Metanephros (tissue), 1 donor: Measurements from ENCODE around the gene KRTAP24-1. TPM values are rescaled to one million over a fixed set of nuclear protein-coding genes. Genes with fewer than 3 reads are reported as not detected.

Experiments
- total RNA-seq: library from RNA; depleted of rRNA; stranded (reverse); fragments of >200 nt; gene quantifications from one replicate; pipeline ENCODE4 v1.2.3, GENCODE V29; 2014

The KRTAP24-1 gene, protein sequence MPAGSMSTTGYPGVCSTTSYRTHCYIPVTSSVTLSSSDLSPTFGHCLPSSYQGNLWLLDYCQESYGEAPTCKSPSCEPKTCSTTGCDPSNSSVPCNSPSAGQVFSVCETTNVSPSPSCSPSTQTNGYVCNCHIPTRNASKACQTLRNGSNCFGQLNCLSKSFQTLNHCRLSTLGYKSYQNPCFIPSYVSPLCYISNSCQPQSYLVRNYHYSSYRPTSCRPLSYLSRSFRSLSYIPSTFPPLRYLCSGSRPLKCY
- total RNA-seq = not detected

DNA sequence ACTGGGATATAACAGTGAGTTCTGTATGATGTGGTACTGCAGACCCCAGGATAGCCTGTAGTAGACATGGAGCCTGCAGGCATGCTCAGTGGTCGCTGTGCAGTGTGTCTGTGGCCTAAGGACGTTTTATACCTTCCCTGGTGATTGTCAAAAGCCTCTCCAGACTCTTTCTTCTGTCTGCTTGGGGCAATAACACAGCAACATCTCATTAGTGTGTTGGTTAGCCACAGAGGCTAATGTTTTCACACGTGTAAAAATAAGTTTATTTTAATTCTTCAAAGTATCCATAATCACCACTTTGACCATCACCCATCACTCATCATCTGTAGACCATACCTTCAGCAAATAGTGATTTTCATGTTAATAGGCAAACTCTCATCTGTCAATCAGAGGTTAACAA, at the start of gene KRTAP24-1:
Gene KRTAP24-1 (minus strand): TSS at position 101 of the 400 bp plus-strand sequence. CDS start 18 bp downstream, at position 83.

DNA sequence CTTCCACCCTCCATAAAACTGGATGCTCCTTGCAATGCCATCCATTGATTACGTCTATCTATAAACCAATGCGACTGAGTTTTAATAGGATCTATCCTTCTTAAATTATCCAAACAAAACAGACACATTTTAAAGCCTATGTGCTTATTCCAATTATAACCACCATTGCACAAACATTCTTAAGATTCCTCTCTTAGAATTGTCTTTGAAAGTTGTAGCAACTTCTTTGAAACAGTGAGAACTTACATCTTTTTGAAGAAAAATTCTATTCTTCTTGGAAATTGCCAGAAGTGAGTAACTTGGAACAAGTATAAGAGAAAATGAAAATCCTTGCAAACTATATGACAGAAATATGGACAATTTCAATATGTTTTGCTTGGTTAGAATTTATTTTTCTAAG, 37.5 kb upstream of the KRTAP24-1 start, which contains the start of gene KRTAP26-1:
Gene KRTAP26-1 (minus strand): TSS at position 101 of the 400 bp plus-strand sequence. CDS start 280 bp downstream, outside the sequence.

DNA sequence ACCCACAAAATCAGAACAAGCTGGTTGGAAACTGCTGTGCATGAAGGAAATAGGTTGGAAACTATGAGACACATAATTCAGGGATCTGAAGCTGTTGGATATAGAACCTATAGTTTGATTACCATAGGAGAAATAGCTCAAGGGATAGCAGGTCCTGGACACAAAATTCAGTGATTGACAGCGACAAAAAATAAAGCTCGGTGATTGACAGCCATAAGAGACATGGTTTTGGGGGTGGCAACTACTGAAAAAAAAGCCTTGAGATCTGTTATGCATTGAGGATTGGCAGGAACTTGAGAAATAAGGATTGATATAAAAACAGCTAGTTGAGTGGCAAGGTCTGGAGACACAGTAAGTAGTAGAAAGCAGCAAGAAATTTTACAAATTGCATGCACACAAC, 6.5 kb upstream of the KRTAP24-1 start, which contains the start of gene KRTAP25-1:
Gene KRTAP25-1 (minus strand): TSS at position 300 of the 400 bp plus-strand sequence. CDS start 24 bp downstream, at position 276.

Other genes with a start within 250 kb of the KRTAP24-1 start
- gene CLDN17, start 116.1 kb downstream of the KRTAP24-1 start, total RNA-seq = not detected
- gene CLDN8, start 66.9 kb downstream of the KRTAP24-1 start, total RNA-seq = 60.0 TPM
- gene KRTAP25-1, start 6.6 kb upstream of the KRTAP24-1 start, total RNA-seq = not detected
- gene KRTAP26-1, start 37.4 kb upstream of the KRTAP24-1 start, total RNA-seq = not detected
- gene KRTAP27-1, start 54.7 kb upstream of the KRTAP24-1 start, total RNA-seq = not detected
- not detected for gene KRTAP23-1, start 65.7 kb upstream of the KRTAP24-1 start, total RNA-seq
- gene KRTAP13-2, start 89.3 kb upstream of the KRTAP24-1 start, total RNA-seq = not detected
- not detected for gene KRTAP13-1, start 113.1 kb upstream of the KRTAP24-1 start, total RNA-seq
- gene KRTAP13-3, start 143.0 kb upstream of the KRTAP24-1 start, total RNA-seq = not detected
- gene KRTAP13-4, start 147.3 kb upstream of the KRTAP24-1 start, total RNA-seq = not detected
- gene KRTAP15-1, start 157.3 kb upstream of the KRTAP24-1 start, total RNA-seq = not detected
- gene KRTAP19-1, start 197.4 kb upstream of the KRTAP24-1 start, total RNA-seq = not detected
- gene KRTAP19-2, start 204.5 kb upstream of the KRTAP24-1 start, total RNA-seq = not detected
- gene KRTAP19-3, start 209.1 kb upstream of the KRTAP24-1 start, total RNA-seq = not detected
- gene KRTAP19-4, start 214.2 kb upstream of the KRTAP24-1 start, total RNA-seq = not detected
- not detected for gene KRTAP19-5, start 219.2 kb upstream of the KRTAP24-1 start, total RNA-seq